GM18861 (cell line): ENCODE measurements around the gene FXYD5.
"Not testable (repeated sequence)": the region's sequence is repeated elsewhere in the genome, so short reads cannot be mapped to it uniquely, and the experiment has no call there.

Experiments used
- ATAC-seq: cut with Tn5 transposase; IDR thresholded peaks from one replicate; pipeline ENCODE4 v1.9.1; 2021; ENCODE audit not compliant: unreplicated experiment

The FXYD5 gene

GRCh38 chr19:35177377-35178274, 23.1 kb downstream of the FXYD5 start:
- ATAC-seq, result no peak

GRCh38 chr19:35178701-35179100, 24.2 kb downstream of the FXYD5 start:
- no peak for ATAC-seq

- ATAC-seq, result no peak
These were observed 25.3 kb downstream of the FXYD5 start for GRCh38 chr19:35179830-35180229.

- no peak for ATAC-seq
These were observed 26.9 kb downstream of the FXYD5 start for GRCh38 chr19:35181387-35181786.

- ATAC-seq, result no peak
These were observed 29.7 kb downstream of the FXYD5 start for GRCh38 chr19:35184267-35184666.

GRCh38 chr19:35184884-35185283, 30.3 kb downstream of the FXYD5 start:
- ATAC-seq, result no peak

GRCh38 chr19:35194012-35194984, 39.8 kb downstream of the FXYD5 start:
- ATAC-seq, result no peak

- no peak for ATAC-seq
These were observed 41.3 kb downstream of the FXYD5 start for GRCh38 chr19:35195830-35196229.

- not testable (repeated sequence) for ATAC-seq
These were observed 42.3 kb downstream of the FXYD5 start for GRCh38 chr19:35196861-35197260.

- ATAC-seq, result no peak
These were observed 44.9 kb downstream of the FXYD5 start for GRCh38 chr19:35199481-35199880.

GRCh38 chr19:35202722-35203688, 48.5 kb downstream of the FXYD5 start:
- no peak for ATAC-seq

- no peak for ATAC-seq
These were observed 50.5 kb downstream of the FXYD5 start for GRCh38 chr19:35204799-35205732.

- ATAC-seq, result no peak
These were observed 51.3 kb downstream of the FXYD5 start for GRCh38 chr19:35205733-35206323.

GRCh38 chr19:35206379-35206778, 51.8 kb downstream of the FXYD5 start:
- ATAC-seq, result peak; percentile 28

GRCh38 chr19:35206855-35207254, 52.3 kb downstream of the FXYD5 start:
- no peak for ATAC-seq

- no peak for ATAC-seq
These were observed 52.9 kb downstream of the FXYD5 start for GRCh38 chr19:35207391-35207871.

GRCh38 chr19:35208121-35208520, 53.6 kb downstream of the FXYD5 start:
- no peak for ATAC-seq

GRCh38 chr19:35209646-35210045, 55.1 kb downstream of the FXYD5 start:
- no peak for ATAC-seq
